ENCODE data around the gene RNF220. TPM values are rescaled to one million over a fixed set of nuclear protein-coding genes. Genes with fewer than 3 reads are reported as not detected.

RNF220 gene
- total and polyA plus RNA-seq, 2 donors from 2014 or later: 66.9 to 69.0 TPM

DNA sequence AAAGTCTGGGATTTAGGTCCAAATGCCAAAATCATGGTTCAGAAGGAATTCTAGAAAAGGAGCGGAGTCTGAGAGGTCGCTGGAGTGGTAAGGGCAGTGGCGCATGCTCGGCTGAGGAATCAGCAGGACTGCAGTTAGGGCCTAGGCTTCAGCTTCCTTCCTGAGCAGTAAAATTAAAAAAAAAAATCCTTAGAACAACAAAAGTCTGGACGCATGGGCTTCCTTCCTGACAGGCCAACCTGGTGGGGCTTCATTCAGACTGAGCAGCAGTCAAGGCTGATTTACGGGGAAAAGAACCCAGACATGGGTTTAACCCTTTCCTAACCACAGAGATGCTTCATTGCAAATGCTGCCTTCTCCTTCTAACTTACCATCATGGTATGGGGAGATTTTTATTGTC, 17.1 kb downstream of the RNF220 start:
- Histone ChIP-seq H3K27ac (ENCODE audit: low read depth in 2 of 2, low read length in 2 of 2) (no peak overlapping the region), H3K27me3 (ENCODE audit: control insufficient read depth, insufficient read depth, low read length) (peaks cover 35% of the 10 kb centered on the region), H3K9me3 (ENCODE audit: control insufficient read depth in 2 of 3, insufficient read depth in 1 of 3, low read length in 3 of 3) (no peaks in the 10 kb centered on the region), H3K36me3 (ENCODE audit: control insufficient read depth in 2 of 3, insufficient read depth in 3 of 3, low read length in 3 of 3) (no peaks in the 10 kb centered on the region), H3K9ac (ENCODE audit: low read length in 3 of 3) (no peak overlapping the region), H3K4me3 (ENCODE audit: low read length in 3 of 3) (no peak overlapping the region), H3K4me1 (ENCODE audit: control insufficient read depth in 2 of 3, insufficient read depth in 2 of 3, low read depth in 1 of 3, low read length in 3 of 3) (peaks cover 0 to 3% (median 0%) of the 10 kb centered on the region in 3 donors)
- no peak for TF ChIP-seq CTCF (IDR thresholded peaks at IDR 0.05; ENCODE audit: borderline replicate concordance, extremely low read depth, insufficient read depth)
- DNase-seq: peak in 3 of 5 donors; percentile 59 to 67 (median 61)
- intact Hi-C loops (cut with DNase I): no loop called here
- no peak for FAIRE-seq

GRCh38 chr1:44423591-44424537, 18.8 kb downstream of the RNF220 start:
- Histone ChIP-seq H3K9ac (ENCODE audit: low read length in 3 of 3) (no peak overlapping the region), H3K4me1 (ENCODE audit: control insufficient read depth in 2 of 3, insufficient read depth in 2 of 3, low read depth in 1 of 3, low read length in 3 of 3) (no peaks in the 10 kb centered on the region), H3K4me3 (ENCODE audit: low read length in 3 of 3) (no peak overlapping the region), H3K9me3 (ENCODE audit: control insufficient read depth in 2 of 3, insufficient read depth in 1 of 3, low read length in 3 of 3) (no peaks in the 10 kb centered on the region), H3K36me3 (ENCODE audit: control insufficient read depth in 2 of 3, insufficient read depth in 3 of 3, low read length in 3 of 3) (no peaks in the 10 kb centered on the region), H3K27me3 (ENCODE audit: control insufficient read depth, insufficient read depth, low read length) (peaks cover 39% of the 10 kb centered on the region), H3K27ac (ENCODE audit: low read depth in 2 of 2, low read length in 2 of 2) (no peak overlapping the region)
- TF ChIP-seq CTCF (IDR thresholded peaks at IDR 0.05; ENCODE audit: borderline replicate concordance, extremely low read depth, insufficient read depth): no peak
- DNase-seq (peak in 1 of 5 donors; percentile 42), FAIRE-seq (no peak)
- intact Hi-C loops (cut with DNase I): no loop called here

GRCh38 chr1:44424747-44425146, 19.7 kb downstream of the RNF220 start:
- Histone ChIP-seq H3K36me3 (ENCODE audit: control insufficient read depth in 2 of 3, insufficient read depth in 3 of 3, low read length in 3 of 3) (no peaks in the 10 kb centered on the region), H3K4me3 (ENCODE audit: low read length in 3 of 3) (no peak overlapping the region), H3K27ac (ENCODE audit: low read depth in 2 of 2, low read length in 2 of 2) (no peak overlapping the region), H3K9me3 (ENCODE audit: control insufficient read depth in 2 of 3, insufficient read depth in 1 of 3, low read length in 3 of 3) (no peaks in the 10 kb centered on the region), H3K9ac (ENCODE audit: low read length in 3 of 3) (no peak overlapping the region), H3K27me3 (ENCODE audit: control insufficient read depth, insufficient read depth, low read length) (peaks cover 37% of the 10 kb centered on the region), H3K4me1 (ENCODE audit: control insufficient read depth in 2 of 3, insufficient read depth in 2 of 3, low read depth in 1 of 3, low read length in 3 of 3) (no peaks in the 10 kb centered on the region)
- DNase-seq (no peak), FAIRE-seq (no peak)
- intact Hi-C loops (cut with DNase I): no loop called here
- TF ChIP-seq CTCF (IDR thresholded peaks at IDR 0.05; ENCODE audit: borderline replicate concordance, extremely low read depth, insufficient read depth): no peak

Data from kidney (tissue), 14 donors.